ENCODE results near the gene PDE12.
A peak's percentile ranks its signal among the peaks of the same experiment; 100 is the strongest.
"Not testable (repeated sequence)": the region's sequence is repeated elsewhere in the genome, so short reads cannot be mapped to it uniquely, and the experiment has no call there.

PDE12 gene

DNA sequence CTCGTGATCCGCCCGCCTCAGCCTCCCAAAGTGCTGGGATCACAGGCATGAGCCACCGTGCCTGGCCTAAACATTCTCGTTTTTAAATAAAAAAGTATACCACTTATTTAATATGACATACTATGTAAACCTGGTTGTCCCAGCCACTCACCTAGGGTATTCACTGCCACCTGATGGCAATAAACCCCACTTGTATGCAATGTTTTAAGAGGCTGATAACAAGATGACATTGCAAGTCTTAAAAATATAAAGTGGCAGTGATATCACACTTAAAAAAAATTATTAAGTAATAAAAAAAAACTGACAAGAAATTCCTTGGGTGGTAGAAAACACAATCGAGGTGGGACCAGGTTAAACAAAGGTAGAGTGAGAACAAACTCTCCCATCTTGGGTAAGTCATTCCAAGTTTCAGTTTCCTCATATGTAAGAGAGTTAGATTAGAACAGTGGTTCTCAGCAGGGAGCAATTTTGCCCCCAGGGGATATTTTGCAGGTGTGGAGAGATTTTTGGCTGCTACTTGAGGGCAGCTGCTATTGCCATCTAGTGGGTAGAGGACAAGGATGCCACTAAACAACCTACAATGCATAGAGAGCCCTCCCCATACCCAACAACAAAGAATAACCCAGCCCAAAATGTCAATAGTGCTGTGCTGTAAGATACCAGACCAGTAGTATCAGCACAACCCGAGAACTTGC lies 26.5 kb downstream of the PDE12 start:
- no peak for DNase-seq (ENCODE audit: insufficient read length, low spot score)
- FAIRE-seq: no peak

DNA sequence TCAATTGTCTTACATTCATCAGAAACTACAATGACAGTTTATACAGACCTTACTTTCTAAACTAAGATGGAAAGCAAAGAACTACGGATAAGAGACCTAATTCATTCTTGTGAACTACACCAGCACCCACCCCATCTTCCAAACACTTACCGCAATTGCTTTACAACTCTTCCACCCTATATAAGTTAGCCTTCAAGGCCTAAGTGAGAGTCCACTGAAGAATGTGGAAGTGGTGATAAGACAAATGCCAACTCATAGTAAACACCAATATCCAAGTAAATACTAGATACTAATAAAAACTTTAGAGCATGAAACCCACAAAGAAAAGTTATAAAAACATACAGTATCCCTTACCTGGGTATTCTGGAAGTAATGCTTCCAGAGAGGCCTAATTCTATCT lies 27.5 kb downstream of the PDE12 start:
- FAIRE-seq: no peak
- DNase-seq (ENCODE audit: insufficient read length, low spot score): no peak

DNA sequence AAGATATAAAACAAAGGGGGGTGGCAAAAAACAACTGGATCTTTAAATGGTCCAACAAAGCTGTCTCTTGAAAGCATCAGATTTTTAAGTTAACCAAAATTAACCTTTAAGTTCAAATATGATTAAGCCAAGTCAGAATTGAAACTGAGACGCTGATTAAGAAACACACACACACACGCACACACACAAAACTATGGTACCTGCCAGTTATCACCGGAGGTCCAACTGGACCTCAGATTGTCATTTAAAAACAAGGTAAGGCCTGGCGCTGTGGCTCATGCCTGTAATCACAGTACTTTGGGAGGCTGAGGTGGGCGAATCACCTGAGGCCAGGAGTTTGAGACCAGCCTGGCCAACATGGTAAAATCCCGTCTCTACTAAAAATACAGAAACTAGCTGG lies 30.7 kb downstream of the PDE12 start:
- FAIRE-seq (no peak), DNase-seq (ENCODE audit: insufficient read length, low spot score) (no peak)

DNA sequence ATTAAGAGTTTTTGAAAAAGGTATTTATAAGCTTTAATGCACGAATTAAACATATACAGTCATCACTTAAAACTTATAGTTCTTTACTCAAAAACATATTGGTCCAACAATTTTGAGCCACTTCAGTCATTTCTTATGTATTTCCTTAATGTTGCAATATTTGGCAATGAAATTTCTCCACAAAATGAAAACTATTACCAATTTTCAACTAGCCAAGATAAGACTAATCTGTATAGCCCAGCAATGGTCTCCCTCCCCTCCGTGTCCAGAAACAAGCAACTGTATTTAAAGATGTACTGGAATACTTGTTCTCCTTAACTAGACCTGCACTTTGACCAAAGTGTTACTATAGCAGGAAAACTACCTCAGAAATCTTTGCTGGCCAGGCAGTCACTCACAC lies 31.8 kb downstream of the PDE12 start:
- no peak for DNase-seq (ENCODE audit: insufficient read length, low spot score)
- no peak for FAIRE-seq

DNA sequence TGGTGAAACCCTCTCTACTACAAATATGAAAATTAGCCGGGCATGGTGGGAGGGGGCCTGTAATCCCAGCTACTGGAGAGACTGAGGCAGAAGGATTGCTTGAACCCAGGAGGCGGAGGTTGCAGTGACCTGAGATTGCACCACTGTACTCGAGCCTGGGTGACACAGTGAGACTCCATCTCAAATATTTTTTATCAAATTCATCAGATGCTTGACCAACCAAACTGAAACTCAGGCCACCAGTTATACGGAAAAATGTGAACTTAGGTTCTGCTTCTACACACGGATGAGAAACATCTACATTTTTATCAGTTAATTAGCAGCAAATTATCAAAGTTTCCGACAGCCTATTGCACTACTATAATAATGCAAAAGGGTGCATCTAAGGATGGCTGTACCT lies 36.2 kb downstream of the PDE12 start:
- FAIRE-seq (no peak), DNase-seq (ENCODE audit: insufficient read length, low spot score) (no peak)

DNA sequence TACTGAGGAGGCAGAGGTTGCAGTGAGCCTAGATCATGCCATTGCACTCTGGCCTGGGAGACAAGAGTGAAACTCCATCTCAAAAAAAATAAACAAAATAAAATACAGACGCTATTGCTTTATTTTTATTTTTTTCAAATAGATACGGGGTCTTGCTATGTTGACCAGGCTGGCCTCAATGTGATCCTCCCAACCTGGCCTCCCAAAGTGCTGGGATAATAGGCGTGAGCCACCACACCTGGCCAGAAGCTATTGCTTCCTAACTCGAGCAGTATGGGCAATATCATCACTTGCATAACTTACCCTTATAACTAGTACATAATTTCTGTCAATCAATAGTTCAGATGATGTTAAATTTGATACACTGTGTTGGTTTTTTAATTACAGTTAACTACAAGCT lies 38.1 kb downstream of the PDE12 start:
- DNase-seq (ENCODE audit: insufficient read length, low spot score): no peak
- FAIRE-seq: no peak

DNA sequence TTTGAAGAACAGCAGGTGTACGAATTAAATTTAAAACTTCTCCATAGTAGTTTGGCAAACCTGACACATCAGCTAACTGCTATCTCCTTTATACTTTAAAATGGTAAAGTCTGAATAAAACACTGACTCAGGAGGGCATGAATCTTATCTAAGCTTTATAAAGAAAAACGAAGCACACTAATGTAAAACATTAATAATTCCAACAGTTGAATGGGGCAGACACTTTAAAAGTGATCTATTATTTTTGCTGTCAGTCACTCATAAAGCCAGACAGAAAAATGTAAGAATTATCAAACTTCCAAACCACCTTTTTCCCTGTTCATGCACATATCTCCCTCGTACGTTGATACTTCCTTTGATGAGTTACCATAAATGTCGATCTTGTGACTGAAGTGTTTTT lies 38.5 kb downstream of the PDE12 start:
- DNase-seq (ENCODE audit: insufficient read length, low spot score): no peak
- FAIRE-seq: no peak

DNA sequence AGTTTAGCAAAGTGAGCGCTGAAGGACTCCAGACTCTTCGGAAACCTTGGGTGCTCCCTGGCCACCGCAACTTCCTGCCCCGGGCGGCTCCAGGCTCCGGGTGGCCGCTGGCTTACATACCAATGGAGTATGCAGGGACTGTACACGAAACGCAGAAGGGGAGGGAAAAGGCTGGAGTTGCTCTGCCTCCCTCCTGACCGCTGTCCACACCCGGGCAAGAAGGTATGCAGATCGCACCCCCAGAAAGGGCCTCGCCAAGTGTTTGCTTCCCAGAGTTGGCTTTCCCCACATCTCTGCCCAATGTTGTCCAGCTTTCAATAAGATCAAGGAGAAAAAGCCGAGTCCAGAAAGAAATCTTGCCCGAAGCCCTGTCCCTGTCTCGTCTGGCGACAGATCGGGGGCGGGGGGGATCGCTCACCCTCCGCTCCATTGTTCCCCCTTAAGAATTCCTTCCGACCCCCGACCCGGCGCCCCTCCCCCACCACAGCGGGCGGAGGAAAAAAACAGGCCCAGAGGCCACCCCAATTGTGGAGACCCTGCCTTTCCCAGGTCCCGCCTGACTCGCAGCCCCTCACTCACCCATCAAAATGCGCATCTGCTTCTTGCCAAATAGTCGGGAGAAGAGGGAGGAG lies 40.5 kb downstream of the PDE12 start:
- peak; percentile 79 for FAIRE-seq

DNA sequence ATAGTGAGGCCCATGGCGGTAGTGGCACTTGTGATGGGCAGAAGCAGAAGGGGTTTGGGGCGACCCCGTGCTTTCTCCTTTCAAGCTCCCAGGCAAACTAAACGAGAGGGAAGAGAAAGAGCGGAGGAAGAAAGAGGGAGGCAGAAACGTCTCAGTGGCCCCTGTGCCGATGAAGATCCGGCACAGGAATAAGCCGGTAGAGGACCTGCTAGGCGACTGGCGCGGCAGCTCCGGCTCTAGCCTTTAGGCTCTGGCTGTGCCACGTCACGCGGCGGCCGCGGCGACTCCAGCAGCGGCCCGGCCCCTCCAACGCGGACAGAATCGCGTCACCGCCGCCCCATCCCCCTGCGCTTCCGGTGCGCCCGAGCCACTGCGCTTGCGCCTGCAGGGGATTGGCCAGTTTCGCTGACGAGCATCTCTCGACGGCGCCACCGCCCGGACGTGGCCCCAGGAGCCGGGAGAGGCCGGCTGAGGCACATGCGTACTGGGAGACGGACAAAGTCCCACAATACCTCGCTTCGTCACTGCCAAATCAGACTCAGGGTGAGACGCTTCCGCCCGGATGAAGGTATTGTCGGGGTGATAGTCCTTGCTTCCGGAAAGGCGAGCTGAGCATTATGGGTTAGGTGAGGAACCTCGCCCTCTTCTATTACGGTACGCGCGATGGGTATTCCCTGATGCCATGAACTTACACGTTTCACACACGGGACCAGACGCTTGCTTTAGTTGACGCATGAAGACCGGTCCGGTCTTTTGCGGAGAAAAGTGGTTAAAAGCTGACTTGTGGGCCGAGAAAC lies 41.3 kb downstream of the PDE12 start, which contains the start of gene ARF4:
Gene ARF4, minus strand, starts transcription at position 218 of the 797 bp plus-strand sequence. Its CDS starts 204 bp downstream, at position 14.
- FAIRE-seq: peak; percentile 99
- DNase-seq (ENCODE audit: insufficient read length, low spot score): peak; percentile 87

More for the DNA sequence above, 40.5 kb downstream of the PDE12 start:
- DNase-seq (ENCODE audit: insufficient read length, low spot score): peak; percentile 5

DNA sequence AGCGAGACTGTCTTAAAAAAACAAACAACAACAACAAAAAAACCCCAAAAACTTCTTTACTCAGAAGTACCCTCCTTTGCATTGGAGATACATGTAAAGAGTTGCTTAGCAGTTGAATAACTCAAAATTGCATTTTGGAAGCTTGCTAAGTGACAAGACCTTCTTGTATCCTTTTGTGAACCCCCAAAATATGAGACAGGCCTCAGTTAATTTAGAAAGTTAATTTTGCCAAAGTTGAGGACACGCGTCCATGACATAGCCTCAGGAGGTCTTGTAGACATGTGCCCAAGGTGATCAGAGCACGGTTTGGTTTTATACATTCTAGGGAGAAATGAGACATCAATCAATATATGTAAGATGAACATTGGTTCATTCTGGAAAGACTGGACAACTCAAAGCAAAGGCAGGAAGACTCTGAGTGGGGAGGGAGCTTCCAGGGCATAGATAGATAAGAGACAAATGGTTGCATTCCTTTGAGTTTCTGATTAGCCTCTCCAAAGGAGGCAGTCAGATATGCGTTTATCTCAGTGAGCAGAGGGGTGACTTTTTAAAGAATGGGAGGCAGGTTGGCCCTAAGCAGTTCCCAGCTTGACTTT lies 42.8 kb downstream of the PDE12 start:
- DNase-seq (ENCODE audit: insufficient read length, low spot score) (no peak), FAIRE-seq (peak; percentile 60)

DNA sequence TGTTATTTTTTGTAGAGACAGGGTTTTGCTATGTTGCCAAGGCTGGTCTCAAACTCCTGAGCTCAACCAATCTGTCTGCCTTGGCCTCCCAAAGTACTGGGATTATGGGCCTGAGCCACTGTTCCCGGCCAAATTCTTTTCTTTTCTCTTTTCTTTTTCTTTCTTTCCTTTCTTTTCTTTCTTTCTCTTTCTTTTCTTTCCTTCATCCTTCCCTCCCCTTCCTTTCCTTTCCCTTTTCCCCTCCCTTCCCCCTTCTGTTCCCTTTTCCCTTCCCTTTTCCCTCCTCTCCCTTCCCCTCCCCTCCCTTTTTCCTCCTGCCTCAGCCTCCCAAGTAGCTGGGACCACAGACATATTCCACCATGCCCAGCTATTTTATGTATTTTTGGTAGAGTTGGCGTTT lies 44.1 kb downstream of the PDE12 start:
- DNase-seq (ENCODE audit: insufficient read length, low spot score): no peak
- no peak for FAIRE-seq

DNA sequence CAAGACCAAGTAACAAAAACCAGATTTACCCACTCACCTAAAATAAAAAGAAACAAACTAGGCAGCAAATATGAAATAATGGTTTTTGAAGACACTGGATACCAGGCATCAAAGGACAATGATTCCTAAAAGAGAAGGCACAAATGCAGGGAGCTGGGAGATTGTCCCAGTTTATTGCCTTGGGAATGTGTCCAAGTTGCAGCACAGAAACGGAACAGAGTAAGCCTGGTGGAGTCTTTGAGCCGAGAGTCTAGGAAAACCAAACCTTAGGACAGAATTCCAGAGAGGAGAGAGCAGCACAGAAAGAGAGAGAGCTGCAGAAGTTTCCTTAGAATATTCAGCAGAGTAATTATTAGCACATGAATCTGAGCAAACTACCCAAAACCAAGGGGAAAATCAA lies 48.9 kb downstream of the PDE12 start:
- no peak for DNase-seq (ENCODE audit: insufficient read length, low spot score)
- no peak for FAIRE-seq

DNA sequence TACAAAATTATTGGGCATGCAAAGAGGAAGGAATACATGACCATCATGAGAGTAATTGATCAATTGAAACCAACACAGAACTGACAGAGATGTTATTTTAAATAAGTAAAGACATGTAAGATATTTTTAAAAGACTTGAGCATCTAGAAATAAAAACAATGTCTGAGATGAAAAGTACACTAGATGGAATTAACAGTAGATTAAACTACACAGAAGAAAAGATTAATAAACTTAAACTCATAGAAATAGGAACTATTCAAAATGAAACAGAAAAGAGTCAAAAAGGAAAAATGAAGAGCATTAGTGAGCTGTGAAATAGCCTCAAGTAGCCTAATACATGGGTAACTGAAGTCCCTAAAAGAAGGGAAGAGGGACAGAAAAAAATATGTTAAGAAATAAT lies 49.6 kb downstream of the PDE12 start:
- no peak for DNase-seq (ENCODE audit: insufficient read length, low spot score)
- no peak for FAIRE-seq

DNA sequence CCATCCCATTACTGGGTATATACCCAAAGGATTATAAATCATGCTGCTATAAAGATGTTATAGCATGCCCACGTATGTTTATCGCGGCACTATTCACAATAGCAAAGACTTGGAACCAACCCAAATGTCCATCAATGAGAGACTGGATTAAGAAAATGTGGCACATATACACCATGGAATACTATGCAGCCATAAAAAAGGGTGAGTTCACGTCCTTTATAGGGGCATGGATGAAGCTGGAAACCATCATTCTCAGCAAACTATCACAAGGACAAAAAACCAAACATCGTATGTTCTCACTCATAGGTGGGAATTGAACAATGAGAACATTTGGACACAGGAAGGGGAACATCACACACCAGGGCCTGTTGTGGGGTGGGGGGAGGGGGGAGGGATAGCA lies 55.8 kb downstream of the PDE12 start:
- not testable (repeated sequence) for FAIRE-seq

DNA sequence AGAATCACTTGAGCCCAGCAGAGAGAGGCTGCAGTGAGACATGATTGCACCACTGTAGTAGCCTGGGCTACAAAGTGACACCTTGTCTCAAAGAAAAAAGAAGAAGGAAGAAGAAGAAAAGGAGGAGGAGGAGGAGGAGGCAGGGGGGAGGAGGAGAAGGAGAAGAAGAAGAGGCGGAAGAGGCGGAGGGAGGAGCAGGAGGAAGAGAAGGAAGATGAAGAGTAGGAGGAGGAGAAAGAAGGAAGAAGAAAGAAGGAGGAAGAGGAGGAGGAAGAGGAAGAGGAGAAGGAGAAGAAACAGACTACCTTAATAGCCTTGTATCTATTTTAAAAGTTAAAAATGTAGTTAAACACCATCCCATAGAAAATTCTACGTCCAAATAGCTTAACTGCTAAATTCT lies 60.2 kb downstream of the PDE12 start:
- FAIRE-seq (no peak), DNase-seq (ENCODE audit: insufficient read length, low spot score) (no peak)

More for the DNA sequence above, 55.8 kb downstream of the PDE12 start:
- not testable (repeated sequence) for DNase-seq (ENCODE audit: insufficient read length, low spot score)
